ENCODE measurements around the gene RNASET2. TPM values are rescaled to one million over a fixed set of nuclear protein-coding genes. Genes with fewer than 3 reads are reported as not detected.

Gene RNASET2
- total RNA-seq, 2 experiments from 2014 or later, result 46.9 to 48.7 TPM

- H3K4me1 Mint-ChIP-seq (ENCODE audit: low read depth), result peaks cover 3% of the 10 kb centered on the region
- H3K36me3 Mint-ChIP-seq (ENCODE audit: low read depth), result peaks cover 25% of the 10 kb centered on the region
- H3K27ac Mint-ChIP-seq, result no peak overlapping the region
- H3K27me3 Mint-ChIP-seq (ENCODE audit: low read depth), result no peaks in the 10 kb centered on the region
- ATAC-seq, result no peak
- no peak for DNase-seq
- H3K9me3 Mint-ChIP-seq (ENCODE audit: insufficient read depth), result no peaks in the 10 kb centered on the region
- ChIA-PET POLR2A (no interaction called here), CTCF (no interaction called here)
- H3K4me3 Mint-ChIP-seq, result no peak overlapping the region
These were observed 11.6 kb downstream of the RNASET2 start for GRCh38 chr6:166944666-166945256.

GRCh38 chr6:166942393-166943168 lies 13.8 kb downstream of the RNASET2 start:
- no peak for DNase-seq
- ATAC-seq, result no peak
- CTCF ChIA-PET, result interaction anchor here (1.1 to 2.6 kb wide), 2 partner anchors 8 to 11 kb away, joined by 3 to 7 read pairs; no protein-coding TSS in a partner anchor
- H3K9me3 Mint-ChIP-seq (ENCODE audit: insufficient read depth), result no peaks in the 10 kb centered on the region
- H3K27ac Mint-ChIP-seq, result no peak overlapping the region
- H3K36me3 Mint-ChIP-seq (ENCODE audit: low read depth), result peaks cover 28% of the 10 kb centered on the region
- POLR2A ChIA-PET, result no interaction called here
- no peaks in the 10 kb centered on the region for H3K27me3 Mint-ChIP-seq (ENCODE audit: low read depth)
- no peak overlapping the region for H3K4me3 Mint-ChIP-seq
- H3K4me1 Mint-ChIP-seq (ENCODE audit: low read depth), result no peaks in the 10 kb centered on the region

- ATAC-seq (no peak), DNase-seq (no peak)
- no peak overlapping the region for H3K4me3 Mint-ChIP-seq
- POLR2A ChIA-PET, result interaction anchor here (1.0 kb wide), 1 partner anchor 16 kb away, joined by 3 read pairs; the partner anchor contains the start of gene RNASET2
- H3K9me3 Mint-ChIP-seq (ENCODE audit: insufficient read depth), result no peaks in the 10 kb centered on the region
- H3K36me3 Mint-ChIP-seq (ENCODE audit: low read depth), result peaks cover 23% of the 10 kb centered on the region
- H3K4me1 Mint-ChIP-seq (ENCODE audit: low read depth), result peaks cover 6% of the 10 kb centered on the region
- no peaks in the 10 kb centered on the region for H3K27me3 Mint-ChIP-seq (ENCODE audit: low read depth)
- no peak overlapping the region for H3K27ac Mint-ChIP-seq
- CTCF ChIA-PET, result interaction anchor here (1.2 to 2.6 kb wide), 2 partner anchors 10 to 166 kb away, joined by 3 to 7 read pairs; no protein-coding TSS in a partner anchor
These were observed 15.7 kb downstream of the RNASET2 start for GRCh38 chr6:166940643-166941068.

GRCh38 chr6:166939894-166940293 lies 16.5 kb downstream of the RNASET2 start:
- CTCF ChIA-PET, result interaction anchor here (0.7 to 2.6 kb wide), 3 partner anchors 11 to 347 kb away, joined by 3 to 7 read pairs (median 4); no protein-coding TSS in a partner anchor
- no peak for ATAC-seq
- Mint-ChIP-seq H3K27me3 (ENCODE audit: low read depth) (no peaks in the 10 kb centered on the region), H3K4me1 (ENCODE audit: low read depth) (peaks cover 6% of the 10 kb centered on the region), H3K27ac (no peak overlapping the region), H3K9me3 (ENCODE audit: insufficient read depth) (no peaks in the 10 kb centered on the region), H3K4me3 (no peak overlapping the region), H3K36me3 (ENCODE audit: low read depth) (peaks cover 23% of the 10 kb centered on the region)
- no peak for DNase-seq
- POLR2A ChIA-PET, result interaction anchor here (1.0 kb wide), 1 partner anchor 17 kb away, joined by 3 read pairs; the partner anchor contains the start of gene RNASET2

GRCh38 chr6:166939345-166939744 lies 17.0 kb downstream of the RNASET2 start:
- ATAC-seq (no peak), DNase-seq (no peak)
- H3K4me3 Mint-ChIP-seq, result no peak overlapping the region
- H3K36me3 Mint-ChIP-seq (ENCODE audit: low read depth), result peaks cover 23% of the 10 kb centered on the region
- H3K9me3 Mint-ChIP-seq (ENCODE audit: insufficient read depth), result no peaks in the 10 kb centered on the region
- H3K27me3 Mint-ChIP-seq (ENCODE audit: low read depth), result no peaks in the 10 kb centered on the region
- peaks cover 6% of the 10 kb centered on the region for H3K4me1 Mint-ChIP-seq (ENCODE audit: low read depth)
- ChIA-PET CTCF (interaction anchor here (0.7 to 1.0 kb wide), 3 partner anchors 12 to 347 kb away, joined by 3 to 4 read pairs (median 4); no protein-coding TSS in a partner anchor), POLR2A (no interaction called here)
- no peak overlapping the region for H3K27ac Mint-ChIP-seq

GRCh38 chr6:166938704-166939103 lies 17.6 kb downstream of the RNASET2 start:
- Mint-ChIP-seq H3K27ac (no peak overlapping the region), H3K4me3 (no peak overlapping the region), H3K27me3 (ENCODE audit: low read depth) (no peaks in the 10 kb centered on the region), H3K4me1 (ENCODE audit: low read depth) (peaks cover 6% of the 10 kb centered on the region), H3K9me3 (ENCODE audit: insufficient read depth) (no peaks in the 10 kb centered on the region), H3K36me3 (ENCODE audit: low read depth) (peaks cover 23% of the 10 kb centered on the region)
- DNase-seq (no peak), ATAC-seq (no peak)
- ChIA-PET CTCF (interaction anchor here (1.0 kb wide), 1 partner anchor 12 kb away, joined by 4 read pairs; no protein-coding TSS in a partner anchor), POLR2A (no interaction called here)

- DNase-seq (no peak), ATAC-seq (no peak)
- ChIA-PET CTCF (interaction anchor here (1.4 kb wide), 1 partner anchor 15 kb away, joined by 3 read pairs; no protein-coding TSS in a partner anchor), POLR2A (no interaction called here)
- H3K4me1 Mint-ChIP-seq (ENCODE audit: low read depth), result peaks cover 6% of the 10 kb centered on the region
- H3K4me3 Mint-ChIP-seq, result no peak overlapping the region
- H3K9me3 Mint-ChIP-seq (ENCODE audit: insufficient read depth), result no peaks in the 10 kb centered on the region
- no peak overlapping the region for H3K27ac Mint-ChIP-seq
- peaks cover 22% of the 10 kb centered on the region for H3K36me3 Mint-ChIP-seq (ENCODE audit: low read depth)
- H3K27me3 Mint-ChIP-seq (ENCODE audit: low read depth), result no peaks in the 10 kb centered on the region
These were observed 18.2 kb downstream of the RNASET2 start for GRCh38 chr6:166938150-166938549.

- H3K27me3 Mint-ChIP-seq (ENCODE audit: low read depth), result no peaks in the 10 kb centered on the region
- DNase-seq (no peak), ATAC-seq (no peak)
- H3K36me3 Mint-ChIP-seq (ENCODE audit: low read depth), result peaks cover 25% of the 10 kb centered on the region
- H3K4me3 Mint-ChIP-seq, result no peak overlapping the region
- ChIA-PET POLR2A (no interaction called here), CTCF (interaction anchor here (1.4 kb wide), 1 partner anchor 16 kb away, joined by 3 read pairs; no protein-coding TSS in a partner anchor)
- H3K4me1 Mint-ChIP-seq (ENCODE audit: low read depth), result peaks cover 6% of the 10 kb centered on the region
- no peak overlapping the region for H3K27ac Mint-ChIP-seq
- H3K9me3 Mint-ChIP-seq (ENCODE audit: insufficient read depth), result no peaks in the 10 kb centered on the region
These were observed 18.6 kb downstream of the RNASET2 start for GRCh38 chr6:166937746-166938145.

- CTCF ChIA-PET, result interaction anchor here (1.0 to 2.2 kb wide), 2 partner anchors 15 to 16 kb away, joined by 3 to 5 read pairs; no protein-coding TSS in a partner anchor
- POLR2A ChIA-PET, result no interaction called here
- Mint-ChIP-seq H3K4me3 (no peak overlapping the region), H3K36me3 (ENCODE audit: low read depth) (peaks cover 35% of the 10 kb centered on the region), H3K27ac (no peak overlapping the region), H3K9me3 (ENCODE audit: insufficient read depth) (no peaks in the 10 kb centered on the region), H3K4me1 (ENCODE audit: low read depth) (peaks cover 6% of the 10 kb centered on the region), H3K27me3 (ENCODE audit: low read depth) (no peaks in the 10 kb centered on the region)
- no peak for ATAC-seq
- no peak for DNase-seq
These were observed 20.1 kb downstream of the RNASET2 start for GRCh38 chr6:166936079-166936787.

- no peak for ATAC-seq
- Mint-ChIP-seq H3K4me3 (no peak overlapping the region), H3K36me3 (ENCODE audit: low read depth) (peaks cover 40% of the 10 kb centered on the region), H3K27ac (no peak overlapping the region), H3K9me3 (ENCODE audit: insufficient read depth) (no peaks in the 10 kb centered on the region), H3K27me3 (ENCODE audit: low read depth) (no peaks in the 10 kb centered on the region), H3K4me1 (ENCODE audit: low read depth) (peaks cover 6% of the 10 kb centered on the region)
- DNase-seq, result no peak
- ChIA-PET CTCF (interaction anchor here (0.6 to 2.2 kb wide), 3 partner anchors 16 to 148 kb away, joined by 3 to 5 read pairs (median 5); no protein-coding TSS in a partner anchor), POLR2A (no interaction called here)
These were observed 21.0 kb downstream of the RNASET2 start for GRCh38 chr6:166935353-166935752.

GRCh38 chr6:166934174-166934573 lies 22.2 kb downstream of the RNASET2 start:
- DNase-seq, result no peak
- Mint-ChIP-seq H3K4me1 (ENCODE audit: low read depth) (peaks cover 6% of the 10 kb centered on the region), H3K9me3 (ENCODE audit: insufficient read depth) (no peaks in the 10 kb centered on the region), H3K36me3 (ENCODE audit: low read depth) (peaks cover 42% of the 10 kb centered on the region), H3K27me3 (ENCODE audit: low read depth) (no peaks in the 10 kb centered on the region), H3K4me3 (no peak overlapping the region), H3K27ac (no peak overlapping the region)
- POLR2A ChIA-PET, result no interaction called here
- ATAC-seq, result no peak
- CTCF ChIA-PET, result interaction anchor here (1.6 to 2.2 kb wide), 2 partner anchors 17 to 55 kb away, joined by 5 read pairs; no protein-coding TSS in a partner anchor

Measured in activated CD8-positive, alpha-beta T cell treated with anti-CD3 and anti-CD28 coated beads, Interleukin-2, amount 10 ng/mL, durations not matched to agents 7 days and 5 days (primary cell).